ENCODE data around the gene SF3B5. TPM values are rescaled to one million over a fixed set of nuclear protein-coding genes. Genes with fewer than 3 reads are reported as not detected.
"Not testable (repeated sequence)": the region's sequence is repeated elsewhere in the genome, so short reads cannot be mapped to it uniquely, and the experiment has no call there.

SF3B5 gene
- total RNA-seq = 100 to 1,000 TPM; 258 to 260 TPM

GRCh38 chr6:144095134-144096002, at the start of gene SF3B5:
TSS of gene SF3B5 (minus strand) at chr6:144095573. CDS start at chr6:144095497, 76 bp downstream.
- H3K4me3 Mint-ChIP-seq = peak within 1 kb of the TSS; percentile 96
- H3K27ac Mint-ChIP-seq = peak within 1 kb of the TSS; percentile 96
- H3K4me1 Mint-ChIP-seq = peaks cover 17% of the 10 kb centered on the region
- H3K36me3 Mint-ChIP-seq = peaks cover 17% of the 10 kb centered on the region
- no peaks in the 10 kb centered on the region for H3K9me3 Mint-ChIP-seq
- no peaks in the 10 kb centered on the region for H3K27me3 Mint-ChIP-seq
- DNase-seq = peak; percentile 95

GRCh38 chr6:144144996-144145395, 49.6 kb upstream of the SF3B5 start:
- Mint-ChIP-seq H3K4me1 (peaks cover 4% of the 10 kb centered on the region), H3K9me3 (no peaks in the 10 kb centered on the region), H3K27ac (no peak overlapping the region)

GRCh38 chr6:144143878-144144277, 48.5 kb upstream of the SF3B5 start:
- peaks cover 3% of the 10 kb centered on the region for H3K27me3 Mint-ChIP-seq
- no peak overlapping the region for H3K4me3 Mint-ChIP-seq
- H3K27ac Mint-ChIP-seq = no peak overlapping the region
- no peak for DNase-seq
- H3K4me1 Mint-ChIP-seq = no peaks in the 10 kb centered on the region
- H3K36me3 Mint-ChIP-seq = no peaks in the 10 kb centered on the region
- H3K9me3 Mint-ChIP-seq = no peaks in the 10 kb centered on the region

More at GRCh38 chr6:144144996-144145395, 49.6 kb upstream of the SF3B5 start:
- no peak for DNase-seq
- H3K4me3 Mint-ChIP-seq = no peak overlapping the region
- H3K36me3 Mint-ChIP-seq = no peaks in the 10 kb centered on the region
- H3K27me3 Mint-ChIP-seq = peaks cover 3% of the 10 kb centered on the region

GRCh38 chr6:144143106-144143505, 47.7 kb upstream of the SF3B5 start:
- peaks cover 3% of the 10 kb centered on the region for H3K27me3 Mint-ChIP-seq
- H3K36me3 Mint-ChIP-seq = no peaks in the 10 kb centered on the region
- DNase-seq = no peak
- no peak overlapping the region for H3K4me3 Mint-ChIP-seq
- H3K9me3 Mint-ChIP-seq = no peaks in the 10 kb centered on the region
- H3K27ac Mint-ChIP-seq = no peak overlapping the region
- no peaks in the 10 kb centered on the region for H3K4me1 Mint-ChIP-seq

GRCh38 chr6:144141470-144141869, 46.1 kb upstream of the SF3B5 start:
- Mint-ChIP-seq H3K9me3 (no peaks in the 10 kb centered on the region), H3K27me3 (peaks cover 8% of the 10 kb centered on the region), H3K4me1 (no peaks in the 10 kb centered on the region), H3K36me3 (no peaks in the 10 kb centered on the region), H3K4me3 (no peak overlapping the region), H3K27ac (no peak overlapping the region)
- DNase-seq = no peak

GRCh38 chr6:144140867-144141266, 45.5 kb upstream of the SF3B5 start:
- no peaks in the 10 kb centered on the region for H3K4me1 Mint-ChIP-seq
- DNase-seq = no peak
- no peak overlapping the region for H3K4me3 Mint-ChIP-seq
- H3K9me3 Mint-ChIP-seq = no peaks in the 10 kb centered on the region
- H3K36me3 Mint-ChIP-seq = no peaks in the 10 kb centered on the region
- peaks cover 12% of the 10 kb centered on the region for H3K27me3 Mint-ChIP-seq
- no peak overlapping the region for H3K27ac Mint-ChIP-seq

GRCh38 chr6:144139817-144140216, 44.4 kb upstream of the SF3B5 start:
- no peak overlapping the region for H3K4me3 Mint-ChIP-seq
- H3K4me1 Mint-ChIP-seq = no peaks in the 10 kb centered on the region
- no peaks in the 10 kb centered on the region for H3K36me3 Mint-ChIP-seq
- H3K27me3 Mint-ChIP-seq = peaks cover 12% of the 10 kb centered on the region
- H3K27ac Mint-ChIP-seq = no peak overlapping the region
- H3K9me3 Mint-ChIP-seq = no peaks in the 10 kb centered on the region
- no peak for DNase-seq

- no peak for DNase-seq
- peaks cover 2% of the 10 kb centered on the region for H3K36me3 Mint-ChIP-seq
- H3K27ac Mint-ChIP-seq = no peak overlapping the region
- H3K4me1 Mint-ChIP-seq = peaks cover 1% of the 10 kb centered on the region
- H3K9me3 Mint-ChIP-seq = no peaks in the 10 kb centered on the region
- no peak overlapping the region for H3K4me3 Mint-ChIP-seq
- peaks cover 16% of the 10 kb centered on the region for H3K27me3 Mint-ChIP-seq
Observed at GRCh38 chr6:144138542-144138941, 43.2 kb upstream of the SF3B5 start.

GRCh38 chr6:144134737-144135136, 39.4 kb upstream of the SF3B5 start:
- Mint-ChIP-seq H3K27me3 (peaks cover 16% of the 10 kb centered on the region), H3K27ac (no peak overlapping the region), H3K36me3 (peaks cover 3% of the 10 kb centered on the region), H3K4me3 (no peak overlapping the region), H3K9me3 (no peaks in the 10 kb centered on the region), H3K4me1 (peaks cover 21% of the 10 kb centered on the region)
- DNase-seq = no peak

- H3K4me3 Mint-ChIP-seq = no peak overlapping the region
- DNase-seq = no peak
- H3K36me3 Mint-ChIP-seq = peaks cover 3% of the 10 kb centered on the region
- no peak overlapping the region for H3K27ac Mint-ChIP-seq
- H3K4me1 Mint-ChIP-seq = peaks cover 24% of the 10 kb centered on the region
- H3K9me3 Mint-ChIP-seq = no peaks in the 10 kb centered on the region
- H3K27me3 Mint-ChIP-seq = peaks cover 16% of the 10 kb centered on the region
Observed at GRCh38 chr6:144134176-144134575, 38.8 kb upstream of the SF3B5 start.

GRCh38 chr6:144133225-144133821, 38.0 kb upstream of the SF3B5 start:
- H3K27me3 Mint-ChIP-seq = peaks cover 16% of the 10 kb centered on the region
- H3K27ac Mint-ChIP-seq = no peak overlapping the region
- H3K4me1 Mint-ChIP-seq = peaks cover 27% of the 10 kb centered on the region
- DNase-seq = no peak
- peaks cover 3% of the 10 kb centered on the region for H3K36me3 Mint-ChIP-seq
- H3K4me3 Mint-ChIP-seq = no peak overlapping the region
- no peaks in the 10 kb centered on the region for H3K9me3 Mint-ChIP-seq

GRCh38 chr6:144132167-144132690, 36.9 kb upstream of the SF3B5 start:
- peak overlapping the region; percentile 75 for H3K27ac Mint-ChIP-seq
- H3K9me3 Mint-ChIP-seq, H3K36me3 Mint-ChIP-seq, H3K4me3 Mint-ChIP-seq, DNase-seq: not testable (repeated sequence)
- H3K27me3 Mint-ChIP-seq = peaks cover 13% of the 10 kb centered on the region
- H3K4me1 Mint-ChIP-seq = peaks cover 27% of the 10 kb centered on the region

GRCh38 chr6:144131248-144131709, 35.9 kb upstream of the SF3B5 start:
- Mint-ChIP-seq H3K4me3 (peak overlapping the region; percentile 54), H3K27me3 (peaks cover 10% of the 10 kb centered on the region)
- no peak for DNase-seq

GRCh38 chr6:144129469-144129868, 34.1 kb upstream of the SF3B5 start:
- Mint-ChIP-seq H3K4me3 (no peak overlapping the region), H3K9me3 (no peaks in the 10 kb centered on the region), H3K36me3 (peaks cover 3% of the 10 kb centered on the region), H3K27ac (peak overlapping the region; percentile 99), H3K27me3 (peaks cover 8% of the 10 kb centered on the region), H3K4me1 (peaks cover 27% of the 10 kb centered on the region)
- no peak for DNase-seq

More at GRCh38 chr6:144131248-144131709, 35.9 kb upstream of the SF3B5 start:
- Mint-ChIP-seq H3K36me3 (peaks cover 3% of the 10 kb centered on the region), H3K9me3 (no peaks in the 10 kb centered on the region), H3K27ac (peak overlapping the region; percentile 99), H3K4me1 (peaks cover 27% of the 10 kb centered on the region)

GRCh38 chr6:144127097-144127496, 31.7 kb upstream of the SF3B5 start:
- Mint-ChIP-seq H3K4me1 (peaks cover 20% of the 10 kb centered on the region), H3K9me3 (no peaks in the 10 kb centered on the region), H3K27ac (no peak overlapping the region), H3K4me3 (no peak overlapping the region), H3K27me3 (peaks cover 5% of the 10 kb centered on the region), H3K36me3 (no peaks in the 10 kb centered on the region)
- no peak for DNase-seq

Measured in activated naive CD8-positive, alpha-beta T cell treated with anti-CD3 and anti-CD28 coated beads for 36 hours (primary cell).